ACHN (cell line): ENCODE results near the gene MAP2K5.

ENCODE experiments used
- DNase-seq: peaks from one replicate; pipeline ENCODE4 v3.0.0-alpha.2; 2015
- in situ Hi-C: cut with HindIII; loops from 2 replicates; pipeline ENCODE4 v1.10.0; 2017; ENCODE audit warnings: low sequenced_read_pairs, low pct_ligation_motif_present, low pct_unique_long_range_greater_than_20kb

The MAP2K5 gene

DNA sequence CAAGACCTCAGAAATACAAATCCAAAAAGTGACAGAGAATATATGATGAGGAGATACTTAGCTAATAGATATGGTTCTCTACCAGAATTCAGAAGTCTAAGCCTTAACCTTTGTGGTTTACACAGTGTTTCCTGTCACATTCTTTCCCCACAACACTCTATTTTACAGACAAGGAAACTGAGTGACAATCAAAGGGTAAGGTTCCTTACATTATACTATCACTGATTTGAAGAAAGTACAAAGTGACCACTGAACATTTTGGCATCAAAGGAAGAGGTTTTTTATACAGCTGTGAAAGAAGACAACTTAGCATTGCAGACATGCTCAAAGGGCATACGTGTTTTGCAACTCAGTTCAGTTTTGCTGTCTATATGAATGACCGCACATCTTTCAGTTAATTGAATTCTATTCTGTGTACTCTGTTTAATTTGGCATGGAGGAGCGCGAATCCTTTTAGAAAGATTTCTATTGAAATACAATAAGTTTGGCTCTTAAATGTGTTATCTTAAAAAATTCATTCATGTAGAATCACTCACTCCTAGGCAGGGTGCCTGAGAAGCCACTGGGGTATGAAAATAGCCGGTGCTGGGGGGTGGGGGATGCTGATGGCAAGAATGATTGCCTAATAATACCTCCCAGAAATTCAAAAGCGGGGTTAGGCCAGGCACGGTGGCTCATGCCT, 216.3 kb downstream of the MAP2K5 start:
- in situ Hi-C loops = no loop called here
- DNase-seq = no peak

GRCh38 chr15:67760901-67761300, 218.4 kb downstream of the MAP2K5 start:
- no peak for DNase-seq
- in situ Hi-C loops = no loop called here

DNA sequence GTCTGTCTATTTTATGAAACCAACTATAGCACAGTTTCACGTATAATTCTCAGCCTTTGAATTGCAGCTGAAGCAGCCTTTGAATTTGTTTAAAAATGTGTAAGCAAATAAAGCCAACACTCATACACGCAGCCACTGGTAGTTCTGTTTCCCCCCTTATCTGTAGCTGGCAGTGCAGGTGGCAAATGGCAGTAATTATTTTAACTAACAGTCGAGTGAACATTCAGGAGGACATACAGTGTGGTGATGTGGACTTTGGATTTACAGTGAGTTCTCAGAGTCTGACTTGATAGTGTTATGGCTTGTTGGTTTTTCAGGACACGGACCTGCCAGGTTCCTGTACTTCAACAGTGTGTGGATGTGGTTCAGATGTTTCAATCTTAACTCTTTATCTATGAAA, 218.8 kb downstream of the MAP2K5 start:
- in situ Hi-C loops = no loop called here
- no peak for DNase-seq

- DNase-seq = peak; percentile 12
- in situ Hi-C loops = no loop called here
These were observed 220.3 kb downstream of the MAP2K5 start for GRCh38 chr15:67762610-67763368.

DNA sequence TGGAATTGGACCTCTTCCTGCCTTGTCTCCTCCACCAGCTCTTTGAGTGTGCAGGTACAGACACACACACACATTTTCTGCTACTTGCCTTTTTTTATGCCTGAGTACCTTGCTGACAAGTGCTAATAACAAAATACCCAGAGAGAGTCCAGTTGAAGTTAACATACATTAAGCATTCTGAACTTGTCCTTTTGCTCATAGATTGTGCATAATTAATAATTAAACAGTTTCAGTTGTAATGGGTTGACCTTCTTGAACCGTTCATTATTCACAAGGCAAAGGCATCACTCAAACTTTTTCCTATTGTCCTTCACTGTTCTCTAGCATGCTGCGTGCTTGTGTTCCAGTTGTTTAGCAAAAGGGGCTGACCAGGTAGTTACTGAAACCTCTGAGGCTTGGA, 223.2 kb downstream of the MAP2K5 start:
- no peak for DNase-seq
- in situ Hi-C loops = no loop called here

- in situ Hi-C loops = no loop called here
- DNase-seq = no peak
These were observed 224.5 kb downstream of the MAP2K5 start for GRCh38 chr15:67766968-67767367.

GRCh38 chr15:67768313-67768977, 225.9 kb downstream of the MAP2K5 start:
- in situ Hi-C loops = no loop called here
- no peak for DNase-seq

- no peak for DNase-seq
- in situ Hi-C loops = no loop called here
These were observed 227.2 kb downstream of the MAP2K5 start for GRCh38 chr15:67769497-67770357.

DNA sequence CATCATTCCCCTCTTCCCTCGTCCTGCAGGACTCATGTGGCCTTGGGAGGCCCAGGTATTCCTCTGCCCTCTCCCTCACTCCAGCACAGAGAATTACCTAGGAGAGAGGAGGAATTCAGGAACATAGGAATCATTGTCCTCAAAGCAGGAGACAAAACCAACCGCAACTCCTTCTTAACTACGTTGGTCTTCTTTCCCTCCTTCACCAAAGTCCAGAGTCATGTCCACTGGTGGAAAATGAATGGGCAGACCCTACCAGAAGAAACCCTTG, 227.8 kb downstream of the MAP2K5 start:
- in situ Hi-C loops = no loop called here

DNA sequence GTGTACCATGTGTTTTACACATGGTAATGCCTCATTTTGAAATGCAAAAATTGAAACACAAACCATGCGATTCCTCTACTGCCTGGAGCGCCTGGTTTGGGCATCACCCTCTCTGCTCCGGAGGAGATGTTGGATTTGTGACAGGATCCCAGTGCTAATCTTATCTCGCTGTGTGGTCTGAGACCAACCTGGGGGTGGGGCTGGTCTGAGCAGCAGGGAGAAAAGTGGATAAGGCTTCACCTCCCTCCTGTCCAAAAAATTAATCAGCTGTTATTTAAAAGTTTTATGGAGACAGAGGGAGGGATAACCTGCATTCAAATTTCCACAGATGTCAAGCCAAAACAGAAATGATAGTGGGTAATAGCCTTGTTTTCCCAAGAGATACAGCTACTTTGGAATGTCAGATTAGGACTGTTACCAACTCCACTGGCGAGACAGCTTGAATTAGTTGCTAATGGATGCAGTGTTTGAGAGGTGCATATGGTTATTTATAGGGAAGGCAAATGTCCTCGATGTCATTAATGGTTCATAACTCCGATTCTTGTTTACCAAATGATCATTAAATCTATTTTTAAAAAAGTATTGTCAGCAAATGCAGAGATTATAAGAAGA, 228.8 kb downstream of the MAP2K5 start:
- DNase-seq = no peak
- in situ Hi-C loops = no loop called here

More for the DNA sequence above, 227.8 kb downstream of the MAP2K5 start:
- DNase-seq = no peak

DNA sequence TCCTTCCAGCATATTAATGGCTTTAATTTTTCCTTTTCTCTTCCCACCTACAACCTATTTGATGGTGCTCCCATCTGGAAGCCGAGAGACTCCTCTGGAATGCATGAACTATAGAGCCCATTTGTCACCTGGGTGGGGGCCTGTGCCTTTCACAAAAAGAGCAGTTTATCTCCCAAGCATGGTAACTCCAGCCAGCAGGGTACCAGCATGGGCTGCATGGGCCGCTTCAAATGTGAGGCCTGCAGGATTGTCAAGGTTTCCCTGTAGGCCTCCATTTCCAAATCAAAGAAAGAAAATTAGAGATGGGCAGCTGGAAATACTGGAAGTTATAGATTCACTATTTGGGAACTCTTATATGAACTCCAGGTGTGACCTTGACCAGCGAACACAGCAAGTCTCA, 232.1 kb downstream of the MAP2K5 start:
- in situ Hi-C loops = no loop called here
- no peak for DNase-seq

DNA sequence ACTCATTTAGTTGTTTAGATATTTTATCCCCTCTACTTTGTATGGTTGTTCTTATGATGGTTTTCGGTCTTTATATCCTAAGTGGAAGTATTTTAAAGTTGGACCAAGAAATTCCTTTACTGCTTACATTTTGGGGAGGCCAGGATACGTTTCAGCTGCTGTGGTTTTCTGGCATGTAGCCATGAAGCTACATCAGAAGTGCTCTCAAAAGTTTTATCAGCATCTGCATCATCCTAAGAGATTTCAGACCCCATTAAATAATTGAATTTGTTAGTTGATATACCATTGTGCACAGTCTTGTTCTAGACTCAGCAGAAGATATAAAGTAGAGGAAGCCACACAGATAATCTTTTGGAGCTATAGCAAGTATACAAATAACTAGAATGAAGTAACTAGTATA, 232.7 kb downstream of the MAP2K5 start:
- in situ Hi-C loops = no loop called here

DNA sequence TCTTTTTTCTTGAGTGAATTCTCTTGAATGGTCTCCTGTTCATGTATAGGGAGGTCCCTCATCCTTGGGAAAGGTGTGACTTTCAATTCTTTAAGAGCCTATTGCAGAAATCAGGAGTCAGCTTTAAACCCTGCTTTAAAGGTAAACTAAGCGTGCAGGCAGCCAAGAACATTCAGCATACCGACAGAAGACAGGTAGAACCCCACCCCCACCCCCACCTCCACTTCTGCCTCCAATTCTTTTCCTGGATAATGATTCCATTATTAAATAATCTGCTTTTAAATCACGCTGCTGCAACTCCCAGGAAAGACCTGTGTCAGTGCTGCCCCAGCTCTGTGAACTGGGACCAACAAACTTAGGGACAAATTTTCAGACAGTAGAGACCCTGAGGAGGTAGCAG, 233.5 kb downstream of the MAP2K5 start:
- in situ Hi-C loops = no loop called here
- no peak for DNase-seq

More for the DNA sequence above, 232.7 kb downstream of the MAP2K5 start:
- DNase-seq = no peak

GRCh38 chr15:67776600-67776999, 234.1 kb downstream of the MAP2K5 start:
- in situ Hi-C loops = no loop called here
- peak; percentile 56 for DNase-seq

DNA sequence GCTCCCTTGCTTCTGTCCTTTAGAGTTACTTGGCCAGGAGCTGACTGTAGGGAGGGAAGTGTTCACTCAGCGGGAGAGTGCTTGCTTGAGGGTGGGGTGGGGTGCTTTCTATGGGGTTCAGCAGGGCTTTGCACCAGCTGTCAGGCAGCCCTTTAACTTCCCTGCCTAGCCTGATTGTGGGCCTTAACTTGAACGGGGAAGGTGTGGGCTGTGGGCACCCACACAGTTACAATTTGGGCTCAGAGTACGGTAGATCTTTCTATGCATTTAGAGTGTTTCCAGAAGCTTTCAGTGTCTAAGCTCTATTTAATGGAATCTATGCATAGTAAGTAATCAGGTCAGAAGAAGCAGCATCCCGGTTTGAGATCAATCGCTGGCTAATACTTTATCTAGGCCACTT, 234.6 kb downstream of the MAP2K5 start:
- no peak for DNase-seq
- in situ Hi-C loops = no loop called here

GRCh38 chr15:67777773-67778172, 235.3 kb downstream of the MAP2K5 start:
- in situ Hi-C loops = no loop called here
- DNase-seq = no peak

- in situ Hi-C loops = no loop called here
- DNase-seq = no peak
These were observed 236.6 kb downstream of the MAP2K5 start for GRCh38 chr15:67778968-67779548.

GRCh38 chr15:67779549-67780111, 237.1 kb downstream of the MAP2K5 start:
- DNase-seq = no peak
- in situ Hi-C loops = no loop called here
